ENCODE results near the gene CERS1.

GRCh38 chr19:18860302-18860700 is 35.7 kb downstream of the CERS1 start:
- TF ChIP-seq CTCF (IDR thresholded peaks at IDR 0.05) = no peak
- TF ChIP-seq, protein P1, sequence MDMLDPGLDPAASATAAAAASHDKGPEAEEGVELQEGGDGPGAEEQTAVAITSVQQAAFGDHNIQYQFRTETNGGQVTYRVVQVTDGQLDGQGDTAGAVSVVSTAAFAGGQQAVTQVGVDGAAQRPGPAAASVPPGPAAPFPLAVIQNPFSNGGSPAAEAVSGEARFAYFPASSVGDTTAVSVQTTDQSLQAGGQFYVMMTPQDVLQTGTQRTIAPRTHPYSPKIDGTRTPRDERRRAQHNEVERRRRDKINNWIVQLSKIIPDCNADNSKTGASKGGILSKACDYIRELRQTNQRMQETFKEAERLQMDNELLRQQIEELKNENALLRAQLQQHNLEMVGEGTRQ (IDR thresholded peaks at IDR 0.05) = no peak
- TF ChIP-seq REST (IDR thresholded peaks at IDR 0.05) = no peak
- no peak for TF ChIP-seq RAD21 (conservative IDR thresholded peaks at IDR 0.05 in 1 of 2, IDR thresholded peaks at IDR 0.05 in 1 of 2)
- TF ChIP-seq CEBPB (IDR thresholded peaks at IDR 0.05) = no peak
- no peak for TF ChIP-seq SREBF2 (IDR thresholded peaks at IDR 0.05)
